ENCODE data around the gene SS18L1.

The SS18L1 gene

GRCh38 chr20:62197311-62197710, 53.7 kb downstream of the SS18L1 start:
- DNase-seq (ENCODE audit: low read depth), result no peak
- TF ChIP-seq CTCF (conservative IDR thresholded peaks at IDR 0.05; ENCODE audit: low read depth, low read length), result no peak
- H3K4me3 ChIP-seq (ENCODE audit: low read depth, low read length), result no peak overlapping the region

GRCh38 chr20:62197801-62198200, 54.2 kb downstream of the SS18L1 start:
- TF ChIP-seq CTCF (conservative IDR thresholded peaks at IDR 0.05; ENCODE audit: low read depth, low read length), result no peak
- no peak for DNase-seq (ENCODE audit: low read depth)
- no peak overlapping the region for H3K4me3 ChIP-seq (ENCODE audit: low read depth, low read length)

- TF ChIP-seq CTCF (conservative IDR thresholded peaks at IDR 0.05; ENCODE audit: low read depth, low read length), result no peak
- DNase-seq (ENCODE audit: low read depth), result no peak
- H3K4me3 ChIP-seq (ENCODE audit: low read depth, low read length), result no peak overlapping the region
Measured at GRCh38 chr20:62198496-62198895, 54.9 kb downstream of the SS18L1 start.

GRCh38 chr20:62198931-62199330, 55.4 kb downstream of the SS18L1 start:
- no peak for TF ChIP-seq CTCF (conservative IDR thresholded peaks at IDR 0.05; ENCODE audit: low read depth, low read length)
- no peak for DNase-seq (ENCODE audit: low read depth)
- H3K4me3 ChIP-seq (ENCODE audit: low read depth, low read length), result no peak overlapping the region

GRCh38 chr20:62200491-62201172, 57.1 kb downstream of the SS18L1 start:
- no peak overlapping the region for H3K4me3 ChIP-seq (ENCODE audit: low read depth, low read length)
- no peak for TF ChIP-seq CTCF (conservative IDR thresholded peaks at IDR 0.05; ENCODE audit: low read depth, low read length)
- DNase-seq (ENCODE audit: low read depth), result no peak

GRCh38 chr20:62201173-62202082, 57.9 kb downstream of the SS18L1 start:
- TF ChIP-seq CTCF (conservative IDR thresholded peaks at IDR 0.05; ENCODE audit: low read depth, low read length), result no peak
- no peak overlapping the region for H3K4me3 ChIP-seq (ENCODE audit: low read depth, low read length)
- no peak for DNase-seq (ENCODE audit: low read depth)

Measured in choroid plexus epithelial cell (primary cell).